HCT116 (cell line): ENCODE results near the gene GALNT7.

Experiments
- CEBPB ChIP-seq: IDR thresholded peaks from 2 replicates; pipeline ENCODE4 v1.6.1; 2012; ENCODE audit warnings: low read depth
- CTCF ChIP-seq, 3 experiments: fragments of 200-600 bp in 1 of 3; sonication (generic) in 1 of 3; IDR thresholded peaks in 2 of 3; conservative IDR thresholded peaks in 1 of 3; 2 replicates each; pipeline ENCODE4 v1.5.1; 2012 to 2017; ENCODE audit warnings: low read depth in 2 of 3, low read length in 2 of 3, antibody characterized with exemption in 1 of 3, borderline replicate concordance in 1 of 3, control low read depth in 1 of 3, mild to moderate bottlenecking in 1 of 3, mixed read lengths in 1 of 3, mixed run types in 1 of 3, moderate library complexity in 1 of 3; ENCODE audit not compliant: insufficient read depth in 1 of 3
- ELF1 ChIP-seq: IDR thresholded peaks from 2 replicates; pipeline ENCODE4 v1.6.1; 2012; ENCODE audit warnings: low read depth, borderline replicate concordance
- EZH2 ChIP-seq: fragments of 200-600 bp; sonication (generic); IDR thresholded peaks from 2 replicates; pipeline ENCODE4 v1.6.1; 2017; ENCODE audit warnings: antibody characterized with exemption, mixed run types
- MAX ChIP-seq: IDR thresholded peaks from 2 replicates; pipeline ENCODE4 v1.6.1; 2012
- POLR2A ChIP-seq: IDR thresholded peaks from 2 replicates; pipeline ENCODE4 v1.7.0; 2011; ENCODE audit warnings: borderline replicate concordance; ENCODE audit not compliant: insufficient read depth, insufficient read length; ENCODE audit errors: extremely low read depth
- ZNF274 ChIP-seq: fragments of 200-500 bp; sonication (Bioruptor generic); IDR thresholded peaks from 2 replicates; pipeline ENCODE4 v1.6.1; 2014; ENCODE audit warnings: mild to moderate bottlenecking, low read depth, low read length, inconsistent platforms

- TF ChIP-seq CTCF (IDR thresholded peaks at IDR 0.05 in 2 of 3, conservative IDR thresholded peaks at IDR 0.05 in 1 of 3; ENCODE audit: borderline replicate concordance in 1 of 3, insufficient read depth in 1 of 3, low read depth in 2 of 3, low read length in 2 of 3) (no peak), ZNF274 (no peak), POLR2A (no peak), MAX (no peak), ELF1 (no peak), EZH2 (no peak), CEBPB (no peak)
These were observed 22.2 kb upstream of the GALNT7 start for GRCh38 chr4:173146456-173146855.
